ENCODE results near the gene GBP2.

Gene GBP2

GRCh38 chr1:89065079-89065868, 60.6 kb downstream of the GBP2 start, which contains the start of gene GBP1:
GBP1 (minus strand) TSS chr1:89065208; CDS start chr1:89063234, 1,974 bp downstream.
- DNase-seq (ENCODE audit: low read depth in 4 of 4, low spot score in 1 of 4), result no peak

- DNase-seq (ENCODE audit: low read depth in 4 of 4, low spot score in 1 of 4), result no peak
These were observed 61.3 kb downstream of the GBP2 start for GRCh38 chr1:89064632-89065031.

GRCh38 chr1:89063094-89063493, 62.8 kb downstream of the GBP2 start:
- no peak for DNase-seq (ENCODE audit: low read depth in 4 of 4, low spot score in 1 of 4)

DNA sequence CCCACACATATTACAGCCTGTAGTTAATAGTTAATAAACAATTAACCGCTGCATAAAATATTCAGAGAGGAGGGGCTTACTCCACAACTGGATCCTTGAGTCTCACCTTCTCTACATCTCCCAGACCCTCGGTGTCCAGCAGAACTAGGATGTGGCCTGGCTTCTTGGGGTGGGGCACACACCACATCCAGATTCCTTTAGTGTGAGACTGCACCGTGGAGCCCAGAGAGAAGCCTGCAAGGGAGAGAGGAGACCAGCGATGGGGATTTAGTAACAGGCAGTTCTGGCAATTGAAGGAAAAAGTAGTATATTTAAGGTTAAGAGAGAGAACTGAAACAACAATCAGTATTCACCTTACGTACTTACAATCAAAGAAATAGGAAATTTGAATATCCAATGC, 65.8 kb downstream of the GBP2 start:
- DNase-seq (ENCODE audit: low read depth in 4 of 4, low spot score in 1 of 4), result no peak
